Loucy (cell line): Measurements from ENCODE around the gene DMC1.
A peak's percentile ranks its signal among the peaks of the same experiment; 100 is the strongest.
"Not testable (repeated sequence)": the region's sequence is repeated elsewhere in the genome, so short reads cannot be mapped to it uniquely, and the experiment has no call there.

Experiments used
- H2AFZ ChIP-seq: fragments of 200-600 bp; sonication (generic); 2 replicates; pipeline ENCODE4 v1.6.0; 2016; ENCODE audit warnings: antibody characterized with exemption, mild to moderate bottlenecking, low read length, moderate library complexity
- H3F3A ChIP-seq: fragments of 200-600 bp; 2 replicates; pipeline ENCODE4 v1.6.0; 2016; ENCODE audit warnings: antibody characterized with exemption, low read depth, mild to moderate bottlenecking
- H3K27me3 ChIP-seq: fragments of 200-600 bp; sonication (generic); 2 replicates; pipeline ENCODE4 v1.6.1; 2014; ENCODE audit warnings: low read length, mild to moderate bottlenecking; ENCODE audit not compliant: insufficient read depth, poor library complexity, severe bottlenecking
- H3K36me3 ChIP-seq: fragments of 200-600 bp; sonication (generic); 2 replicates; pipeline ENCODE4 v1.6.1; 2016; ENCODE audit warnings: low read length; ENCODE audit not compliant: insufficient read depth
- H3K4me1 ChIP-seq: fragments of 200-600 bp; sonication (generic); 2 replicates; pipeline ENCODE4 v1.5.1; 2014; ENCODE audit warnings: low read length, mild to moderate bottlenecking; ENCODE audit not compliant: insufficient read depth, poor library complexity, severe bottlenecking
- H3K4me2 ChIP-seq: fragments of 200-600 bp; sonication (generic); 2 replicates; pipeline ENCODE4 v1.6.0; 2014; ENCODE audit warnings: antibody characterized with exemption, low read length, low read depth, mild to moderate bottlenecking; ENCODE audit not compliant: poor library complexity, severe bottlenecking
- H3K4me3 ChIP-seq: fragments of 200-600 bp; sonication (generic); 2 replicates; pipeline ENCODE4 v1.5.1; 2014; ENCODE audit warnings: low read length, mild to moderate bottlenecking, mixed read lengths; ENCODE audit not compliant: poor library complexity, severe bottlenecking
- H3K79me2 ChIP-seq: fragments of 200-600 bp; sonication (generic); 2 replicates; pipeline ENCODE4 v1.6.1; 2014; ENCODE audit warnings: low read length; ENCODE audit not compliant: insufficient read depth
- H3K9ac ChIP-seq: fragments of 200-600 bp; sonication (generic); 2 replicates; pipeline ENCODE4 v1.6.0; 2014; ENCODE audit warnings: mild to moderate bottlenecking, low read depth, low read length, moderate library complexity; ENCODE audit not compliant: poor library complexity, severe bottlenecking
- H3K9me2 ChIP-seq: fragments of 200-600 bp; sonication (generic); replicated peaks from 2 replicates; pipeline ENCODE4 v1.6.1; 2016; ENCODE audit warnings: low read depth, low read length, mixed read lengths
- H3K9me3 ChIP-seq: fragments of 200-600 bp; sonication (generic); 2 replicates; pipeline ENCODE4 v1.6.1; 2014; ENCODE audit warnings: mild to moderate bottlenecking, antibody characterized with exemption, low read length, low read depth; ENCODE audit not compliant: insufficient read depth
- H4K20me1 ChIP-seq: fragments of 200-600 bp; sonication (generic); 2 replicates; pipeline ENCODE4 v1.6.0; 2014; ENCODE audit warnings: antibody characterized with exemption, low read length, mild to moderate bottlenecking; ENCODE audit not compliant: insufficient read depth, poor library complexity, severe bottlenecking
- CTCF ChIP-seq: fragments of 200-600 bp; sonication (generic); conservative IDR thresholded peaks from 2 replicates; pipeline ENCODE4 v1.5.1; 2014; ENCODE audit warnings: mild to moderate bottlenecking, antibody characterized with exemption, low read length
- EZH2phosphoT487 ChIP-seq: fragments of 200-600 bp; IDR thresholded peaks from 2 replicates; pipeline ENCODE4 v1.6.1; 2018; ENCODE audit warnings: antibody characterized with exemption, mild to moderate bottlenecking, moderate library complexity, borderline replicate concordance

The DMC1 gene

GRCh38 chr22:38569972-38570778, at the start of gene DMC1:
Gene DMC1, minus strand, starts transcription at chr22:38570183. Its CDS starts 1,927 bp downstream, at chr22:38568256.
- Histone ChIP-seq H2AFZ (peak within 1 kb of the TSS; percentile 97), H3K27me3 (no peaks in the 10 kb centered on the region), H3K9me2 (no peaks in the 10 kb centered on the region), H3K36me3 (no peaks in the 10 kb centered on the region), H3K9me3 (no peaks in the 10 kb centered on the region), H3K4me3 (peak within 1 kb of the TSS; percentile 80), H3F3A (peaks cover 6% of the 10 kb centered on the region; the same call in 1 of the 2 replicates), H3K9ac (peak within 1 kb of the TSS; percentile 85), H3K4me1 (peaks cover 16% of the 10 kb centered on the region), H3K79me2 (no peaks in the 10 kb centered on the region), H3K4me2 (peak within 1 kb of the TSS; percentile 91), H4K20me1 (no peaks in the 10 kb centered on the region)
- TF ChIP-seq CTCF (no peak), EZH2phosphoT487 (no peak)

- no peak overlapping the region for H3K4me3 ChIP-seq
- no peaks in the 10 kb centered on the region for H3K27me3 ChIP-seq
- H2AFZ ChIP-seq: no peak overlapping the region
- no peaks in the 10 kb centered on the region for H3K36me3 ChIP-seq
- H3K79me2 ChIP-seq: no peaks in the 10 kb centered on the region
- H3K9ac ChIP-seq: no peak overlapping the region
- H3K4me1 ChIP-seq: no peaks in the 10 kb centered on the region
- H3K9me2 ChIP-seq: no peaks in the 10 kb centered on the region
- no peak overlapping the region for H3K4me2 ChIP-seq
- no peaks in the 10 kb centered on the region for H3F3A ChIP-seq
- no peak for TF ChIP-seq EZH2phosphoT487
- TF ChIP-seq CTCF: no peak
- H3K9me3 ChIP-seq: peaks cover 5% of the 10 kb centered on the region; the same call in 1 of the 2 replicates
- no peaks in the 10 kb centered on the region for H4K20me1 ChIP-seq
Observed at GRCh38 chr22:38618682-38619081, 48.7 kb upstream of the DMC1 start.

- no peaks in the 10 kb centered on the region for H3K36me3 ChIP-seq
Observed at GRCh38 chr22:38618258-38618657, 48.3 kb upstream of the DMC1 start.

GRCh38 chr22:38615064-38615405, 45.1 kb upstream of the DMC1 start:
- H3K27me3 ChIP-seq, H2AFZ ChIP-seq, H3F3A ChIP-seq, H4K20me1 ChIP-seq, H3K4me3 ChIP-seq, H3K9me2 ChIP-seq, H3K79me2 ChIP-seq, H3K9ac ChIP-seq, H3K4me1 ChIP-seq, H3K4me2 ChIP-seq, H3K36me3 ChIP-seq, H3K9me3 ChIP-seq: not testable (repeated sequence)

More at GRCh38 chr22:38618258-38618657, 48.3 kb upstream of the DMC1 start:
- H3K79me2 ChIP-seq: no peaks in the 10 kb centered on the region
- H3K4me2 ChIP-seq: no peak overlapping the region
- H4K20me1 ChIP-seq: no peaks in the 10 kb centered on the region
- H3K27me3 ChIP-seq: no peaks in the 10 kb centered on the region
- no peak overlapping the region for H2AFZ ChIP-seq
- no peak overlapping the region for H3K4me3 ChIP-seq
- H3F3A ChIP-seq: no peaks in the 10 kb centered on the region
- no peak overlapping the region for H3K9ac ChIP-seq
- TF ChIP-seq EZH2phosphoT487 (no peak), CTCF (no peak)
- no peaks in the 10 kb centered on the region for H3K4me1 ChIP-seq
- no peaks in the 10 kb centered on the region for H3K9me2 ChIP-seq
- H3K9me3 ChIP-seq: peaks cover 5% of the 10 kb centered on the region; the same call in 1 of the 2 replicates
